SK-N-SH (cell line): Measurements from ENCODE around the gene AKAP6. TPM values are rescaled to one million over a fixed set of nuclear protein-coding genes. Genes with fewer than 3 reads are reported as not detected.

Source experiments
- CTCF ChIA-PET: fragments of 300-600, 350-600 bp; formaldehyde crosslinking; extraction: SDS; loops from one replicate; lab custom pipeline; 2021; lab: Yijun Ruan, JAX
- POLR2A ChIA-PET: fragments of 350-600 bp; sonication (Branson Sonifier 250); formaldehyde crosslinking; extraction: SDS; loops from one replicate; lab custom pipeline; 2020; ENCODE audit warnings: antibody characterized with exemption, inconsistent platforms; lab: Yijun Ruan, JAX
- DNase-seq: peaks from one replicate; pipeline ENCODE4 v3.0.0; 2012
- H2AFZ ChIP-seq: fragments of 200-600 bp; sonication (generic); 2 replicates; pipeline ENCODE4 v1.8.1; 2016; ENCODE audit warnings: antibody characterized with exemption, mild to moderate bottlenecking, low read depth
- H3F3A ChIP-seq: fragments of 200-600 bp; sonication (generic); replicated peaks from 2 replicates; pipeline ENCODE3; 2016; ENCODE audit warnings: antibody characterized with exemption, mild to moderate bottlenecking; ENCODE audit not compliant: insufficient read depth
- H3K27ac ChIP-seq, 2 experiments: fragments of 200-500 bp in 1 of 2; fragments of 200-600 bp in 1 of 2; sonication (Bioruptor generic) in 1 of 2; sonication (generic), shearing (Covaris generic) in 1 of 2; 2 replicates each; pipeline versions ENCODE4 v1.5.1 to v1.6.1; 2014 to 2016; ENCODE audit warnings: low read depth in 2 of 2, inconsistent platforms in 1 of 2, low read length in 1 of 2, mild to moderate bottlenecking in 1 of 2, mixed read lengths in 1 of 2
- H3K27me3 ChIP-seq: fragments of 200-600 bp; sonication (generic), shearing (Covaris generic); 2 replicates; pipeline ENCODE4 v1.6.1; 2016; ENCODE audit warnings: mixed run types; ENCODE audit not compliant: insufficient read depth
- H3K36me3 ChIP-seq, 2 experiments: fragments of 200-500 bp in 1 of 2; fragments of 200-600 bp in 1 of 2; sonication (Bioruptor generic) in 1 of 2; sonication (generic) in 1 of 2; replicated peaks in 1 of 2; 2 replicates each; pipeline versions ENCODE3 to v1.5.1; 2014 to 2016; ENCODE audit warnings: low read length in 1 of 2, mild to moderate bottlenecking in 1 of 2; ENCODE audit not compliant: insufficient read depth in 2 of 2, control insufficient read depth in 1 of 2
- H3K4me1 ChIP-seq, 2 experiments: fragments of 200-500 bp in 1 of 2; fragments of 200-600 bp in 1 of 2; sonication (Bioruptor generic) in 1 of 2; sonication (generic), shearing (Covaris generic) in 1 of 2; 2 replicates each; pipeline versions ENCODE4 v1.5.1 to v1.6.1; 2014 to 2016; ENCODE audit warnings: low read depth in 1 of 2, low read length in 1 of 2, mixed run types in 1 of 2; ENCODE audit not compliant: insufficient read depth in 2 of 2, control insufficient read depth in 1 of 2
- H3K4me2 ChIP-seq: fragments of 200-600 bp; sonication (generic), shearing (Covaris generic); 2 replicates; pipeline ENCODE4 v1.6.1; 2017; ENCODE audit warnings: mixed run types
- H3K4me3 ChIP-seq, 2 experiments: fragments of 200-500 bp in 1 of 2; fragments of 200-600 bp in 1 of 2; sonication (Bioruptor generic) in 1 of 2; sonication (generic), shearing (Covaris generic) in 1 of 2; 2 replicates each; pipeline versions ENCODE4 v1.5.1 to v1.8.1; 2014 to 2016; ENCODE audit warnings: low read depth in 2 of 2, inconsistent platforms in 1 of 2, low read length in 1 of 2, mild to moderate bottlenecking in 1 of 2, mixed read lengths in 1 of 2, moderate library complexity in 1 of 2
- H3K79me2 ChIP-seq: fragments of 200-600 bp; sonication (generic); 2 replicates; pipeline ENCODE4 v1.8.1; 2017; ENCODE audit warnings: mild to moderate bottlenecking; ENCODE audit not compliant: insufficient read depth
- H3K9ac ChIP-seq: fragments of 200-600 bp; sonication (generic); 2 replicates; pipeline ENCODE4 v1.6.1; 2017; ENCODE audit warnings: mixed run types
- H3K9me2 ChIP-seq: fragments of 200-600 bp; sonication (generic); 2 replicates; pipeline ENCODE4 v1.6.1; 2017; ENCODE audit warnings: mixed run types
- H3K9me3 ChIP-seq: fragments of 200-600 bp; sonication (generic); 2 replicates; pipeline ENCODE4 v1.6.1; 2017; ENCODE audit warnings: mixed run types, mild to moderate bottlenecking, moderate library complexity
- H4K20me1 ChIP-seq: fragments of 200-600 bp; sonication (generic); 2 replicates; pipeline ENCODE4 v1.6.1; 2017; ENCODE audit warnings: mild to moderate bottlenecking, mixed run types; ENCODE audit not compliant: insufficient read depth
- CHD2 ChIP-seq: fragments of 150-350 bp; IDR thresholded peaks from 2 replicates; pipeline ENCODE4 v1.6.1; 2018; ENCODE audit warnings: low read length; ENCODE audit not compliant: partially characterized antibody
- ELF1 ChIP-seq: IDR thresholded peaks from 2 replicates; pipeline ENCODE4 v1.4.0; 2012
- FOSL2 ChIP-seq: IDR thresholded peaks from 2 replicates; pipeline ENCODE4 v1.4.0; 2012; ENCODE audit warnings: low read depth, mild to moderate bottlenecking, moderate library complexity, borderline replicate concordance
- FOXJ3 ChIP-seq: sonication (generic); formaldehyde crosslinking; IDR thresholded peaks from 2 replicates; pipeline ENCODE4 v1.5.1; 2020; ENCODE audit warnings: mild to moderate bottlenecking, missing genetic modification reagents
- FOXM1 ChIP-seq: IDR thresholded peaks from 2 replicates; pipeline ENCODE4 v1.4.0; 2012; ENCODE audit warnings: low read depth, mild to moderate bottlenecking
- MEF2A ChIP-seq: IDR thresholded peaks from 2 replicates; pipeline ENCODE4 v1.4.0; 2012; ENCODE audit warnings: low read depth, borderline replicate concordance
- MXI1 ChIP-seq: IDR thresholded peaks from 2 replicates; pipeline ENCODE4 v1.6.1; 2012; ENCODE audit warnings: mild to moderate bottlenecking, low read depth, low read length, improper control_type of control experiment
- POLR2AphosphoS5 ChIP-seq: IDR thresholded peaks from 2 replicates; pipeline ENCODE4 v1.6.1; 2012; ENCODE audit warnings: low read depth, low read length
- RAD21 ChIP-seq: IDR thresholded peaks from 2 replicates; pipeline ENCODE4 v1.6.1; 2012; ENCODE audit warnings: mild to moderate bottlenecking, low read length
- RCOR1 ChIP-seq: fragments of 150-350 bp; IDR thresholded peaks from 2 replicates; pipeline ENCODE4 v1.6.1; 2017; ENCODE audit warnings: antibody characterized with exemption, low read length
- RFX5 ChIP-seq: IDR thresholded peaks from 2 replicates; pipeline ENCODE4 v1.6.1; 2012; ENCODE audit warnings: mild to moderate bottlenecking, improper control_type of control experiment, low read length
- RXRA ChIP-seq: IDR thresholded peaks from 2 replicates; pipeline ENCODE4 v1.4.0; 2012; ENCODE audit warnings: low read depth, mild to moderate bottlenecking, borderline replicate concordance
- SIN3A ChIP-seq: IDR thresholded peaks from 2 replicates; pipeline ENCODE4 v1.6.1; 2012; ENCODE audit warnings: low read depth, mild to moderate bottlenecking, low read length, moderate library complexity, borderline replicate concordance
- TAF1 ChIP-seq: IDR thresholded peaks from 2 replicates; pipeline ENCODE4 v1.6.1; 2012; ENCODE audit warnings: low read depth, mild to moderate bottlenecking, low read length, moderate library complexity, borderline replicate concordance
- WGBS: methylation state at CpG from one replicate; pipeline ENCODE4 v1.1.6; 2017; ENCODE audit warnings: low lambda C conversion rate; 5-methylcytosine and 5-hydroxymethylcytosine counted together
- polyA plus RNA-seq, 3 experiments: library from polyadenylated mRNA; depleted of rRNA; stranded (reverse); fragments of >200 nt; gene quantifications; 2 replicates each; pipeline ENCODE4 v1.2.3, GENCODE V29; 2012
- TF ChIP-seq, protein P1 (sequence below): fragments of 150-350 bp; IDR thresholded peaks from 2 replicates; pipeline ENCODE4 v1.6.1; 2017; ENCODE audit warnings: antibody characterized with exemption, low read length, low read depth, borderline replicate concordance
- TF ChIP-seq, protein P2 (sequence below): fragments of 150-350 bp; IDR thresholded peaks from 2 replicates; pipeline ENCODE4 v1.6.1; 2016; ENCODE audit warnings: mild to moderate bottlenecking, low read depth, low read length
- TF ChIP-seq, protein P3 (sequence below): IDR thresholded peaks from 2 replicates; pipeline ENCODE4 v1.4.0; 2012; ENCODE audit warnings: low read depth, borderline replicate concordance
- TF ChIP-seq, protein P4 (sequence below): IDR thresholded peaks from 2 replicates; pipeline ENCODE4 v1.6.1; 2012; ENCODE audit warnings: mild to moderate bottlenecking, low read depth, low read length, moderate library complexity
- TF ChIP-seq, protein P5 (sequence below): IDR thresholded peaks from 2 replicates; pipeline ENCODE4 v1.4.0; 2012; ENCODE audit warnings: low read depth
- TF ChIP-seq, protein P6 (sequence below): IDR thresholded peaks from 2 replicates; pipeline ENCODE4 v1.4.0; 2012; ENCODE audit warnings: low read depth, borderline replicate concordance

The AKAP6 gene
- polyA plus RNA-seq, 1 of the 3 experiments (the other 2 are of a cell fraction) = 1.7 TPM

DNA sequence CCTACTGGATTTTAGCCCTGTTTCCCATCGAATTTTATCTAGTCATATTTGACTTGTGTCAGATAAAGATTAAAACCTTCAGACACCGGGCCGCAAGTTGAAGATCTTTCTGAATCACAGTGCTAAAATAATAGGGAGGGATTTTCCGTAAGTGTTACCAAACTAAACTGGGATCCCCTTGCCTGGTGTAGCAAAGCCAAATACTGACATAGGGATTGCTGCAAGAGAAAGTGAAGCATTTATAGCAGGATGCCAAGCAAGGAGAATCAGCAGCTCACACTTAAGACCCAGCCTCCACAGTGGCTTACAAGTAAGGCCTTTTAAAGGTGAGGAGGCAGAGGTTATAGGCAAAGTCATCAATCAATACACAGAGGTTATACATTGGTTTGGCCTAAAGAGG, 147.4 kb downstream of the AKAP6 start:
- Histone ChIP-seq H3K4me2 (no peak overlapping the region), H3K9me3 (no peaks in the 10 kb centered on the region), H3F3A (peaks cover 68% of the 10 kb centered on the region), H3K9ac (no peak overlapping the region), H3K4me3 (no peak overlapping the region), H3K9me2 (no peaks in the 10 kb centered on the region), H2AFZ (no peak overlapping the region), H3K36me3 (no peaks in the 10 kb centered on the region), H4K20me1 (no peaks in the 10 kb centered on the region), H3K79me2 (no peaks in the 10 kb centered on the region; the same call in 1 of the 2 replicates), H3K4me1 (peaks cover 21 to 49% of the 10 kb centered on the region in 2 experiments), H3K27ac (0 out of 4 replicates have a peak overlapping the region, but pooled peaks of 1 of the 2 experiments have one; percentile 84), H3K27me3 (no peaks in the 10 kb centered on the region)
- DNase-seq = no peak
- TF ChIP-seq FOXJ3 (CRISPR knock-in tag) = no peak
- no peak for TF ChIP-seq FOXM1
- TF ChIP-seq, protein P1, sequence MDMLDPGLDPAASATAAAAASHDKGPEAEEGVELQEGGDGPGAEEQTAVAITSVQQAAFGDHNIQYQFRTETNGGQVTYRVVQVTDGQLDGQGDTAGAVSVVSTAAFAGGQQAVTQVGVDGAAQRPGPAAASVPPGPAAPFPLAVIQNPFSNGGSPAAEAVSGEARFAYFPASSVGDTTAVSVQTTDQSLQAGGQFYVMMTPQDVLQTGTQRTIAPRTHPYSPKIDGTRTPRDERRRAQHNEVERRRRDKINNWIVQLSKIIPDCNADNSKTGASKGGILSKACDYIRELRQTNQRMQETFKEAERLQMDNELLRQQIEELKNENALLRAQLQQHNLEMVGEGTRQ = no peak
- no peak for TF ChIP-seq RFX5
- TF ChIP-seq, protein P2, sequence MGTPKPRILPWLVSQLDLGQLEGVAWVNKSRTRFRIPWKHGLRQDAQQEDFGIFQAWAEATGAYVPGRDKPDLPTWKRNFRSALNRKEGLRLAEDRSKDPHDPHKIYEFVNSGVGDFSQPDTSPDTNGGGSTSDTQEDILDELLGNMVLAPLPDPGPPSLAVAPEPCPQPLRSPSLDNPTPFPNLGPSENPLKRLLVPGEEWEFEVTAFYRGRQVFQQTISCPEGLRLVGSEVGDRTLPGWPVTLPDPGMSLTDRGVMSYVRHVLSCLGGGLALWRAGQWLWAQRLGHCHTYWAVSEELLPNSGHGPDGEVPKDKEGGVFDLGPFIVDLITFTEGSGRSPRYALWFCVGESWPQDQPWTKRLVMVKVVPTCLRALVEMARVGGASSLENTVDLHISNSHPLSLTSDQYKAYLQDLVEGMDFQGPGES = no peak
- TF ChIP-seq SIN3A = no peak
- TF ChIP-seq POLR2AphosphoS5 = no peak
- no peak for TF ChIP-seq RAD21
- TF ChIP-seq MEF2A = no peak
- TF ChIP-seq MXI1 = no peak
- no peak for TF ChIP-seq CHD2
- TF ChIP-seq, protein P3, sequence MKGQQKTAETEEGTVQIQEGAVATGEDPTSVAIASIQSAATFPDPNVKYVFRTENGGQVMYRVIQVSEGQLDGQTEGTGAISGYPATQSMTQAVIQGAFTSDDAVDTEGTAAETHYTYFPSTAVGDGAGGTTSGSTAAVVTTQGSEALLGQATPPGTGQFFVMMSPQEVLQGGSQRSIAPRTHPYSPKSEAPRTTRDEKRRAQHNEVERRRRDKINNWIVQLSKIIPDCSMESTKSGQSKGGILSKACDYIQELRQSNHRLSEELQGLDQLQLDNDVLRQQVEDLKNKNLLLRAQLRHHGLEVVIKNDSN = no peak
- TF ChIP-seq, protein P4, sequence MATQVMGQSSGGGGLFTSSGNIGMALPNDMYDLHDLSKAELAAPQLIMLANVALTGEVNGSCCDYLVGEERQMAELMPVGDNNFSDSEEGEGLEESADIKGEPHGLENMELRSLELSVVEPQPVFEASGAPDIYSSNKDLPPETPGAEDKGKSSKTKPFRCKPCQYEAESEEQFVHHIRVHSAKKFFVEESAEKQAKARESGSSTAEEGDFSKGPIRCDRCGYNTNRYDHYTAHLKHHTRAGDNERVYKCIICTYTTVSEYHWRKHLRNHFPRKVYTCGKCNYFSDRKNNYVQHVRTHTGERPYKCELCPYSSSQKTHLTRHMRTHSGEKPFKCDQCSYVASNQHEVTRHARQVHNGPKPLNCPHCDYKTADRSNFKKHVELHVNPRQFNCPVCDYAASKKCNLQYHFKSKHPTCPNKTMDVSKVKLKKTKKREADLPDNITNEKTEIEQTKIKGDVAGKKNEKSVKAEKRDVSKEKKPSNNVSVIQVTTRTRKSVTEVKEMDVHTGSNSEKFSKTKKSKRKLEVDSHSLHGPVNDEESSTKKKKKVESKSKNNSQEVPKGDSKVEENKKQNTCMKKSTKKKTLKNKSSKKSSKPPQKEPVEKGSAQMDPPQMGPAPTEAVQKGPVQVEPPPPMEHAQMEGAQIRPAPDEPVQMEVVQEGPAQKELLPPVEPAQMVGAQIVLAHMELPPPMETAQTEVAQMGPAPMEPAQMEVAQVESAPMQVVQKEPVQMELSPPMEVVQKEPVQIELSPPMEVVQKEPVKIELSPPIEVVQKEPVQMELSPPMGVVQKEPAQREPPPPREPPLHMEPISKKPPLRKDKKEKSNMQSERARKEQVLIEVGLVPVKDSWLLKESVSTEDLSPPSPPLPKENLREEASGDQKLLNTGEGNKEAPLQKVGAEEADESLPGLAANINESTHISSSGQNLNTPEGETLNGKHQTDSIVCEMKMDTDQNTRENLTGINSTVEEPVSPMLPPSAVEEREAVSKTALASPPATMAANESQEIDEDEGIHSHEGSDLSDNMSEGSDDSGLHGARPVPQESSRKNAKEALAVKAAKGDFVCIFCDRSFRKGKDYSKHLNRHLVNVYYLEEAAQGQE = no peak
- no peak for TF ChIP-seq TAF1
- TF ChIP-seq, protein P5, sequence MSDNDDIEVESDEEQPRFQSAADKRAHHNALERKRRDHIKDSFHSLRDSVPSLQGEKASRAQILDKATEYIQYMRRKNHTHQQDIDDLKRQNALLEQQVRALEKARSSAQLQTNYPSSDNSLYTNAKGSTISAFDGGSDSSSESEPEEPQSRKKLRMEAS = no peak
- TF ChIP-seq, protein P6, sequence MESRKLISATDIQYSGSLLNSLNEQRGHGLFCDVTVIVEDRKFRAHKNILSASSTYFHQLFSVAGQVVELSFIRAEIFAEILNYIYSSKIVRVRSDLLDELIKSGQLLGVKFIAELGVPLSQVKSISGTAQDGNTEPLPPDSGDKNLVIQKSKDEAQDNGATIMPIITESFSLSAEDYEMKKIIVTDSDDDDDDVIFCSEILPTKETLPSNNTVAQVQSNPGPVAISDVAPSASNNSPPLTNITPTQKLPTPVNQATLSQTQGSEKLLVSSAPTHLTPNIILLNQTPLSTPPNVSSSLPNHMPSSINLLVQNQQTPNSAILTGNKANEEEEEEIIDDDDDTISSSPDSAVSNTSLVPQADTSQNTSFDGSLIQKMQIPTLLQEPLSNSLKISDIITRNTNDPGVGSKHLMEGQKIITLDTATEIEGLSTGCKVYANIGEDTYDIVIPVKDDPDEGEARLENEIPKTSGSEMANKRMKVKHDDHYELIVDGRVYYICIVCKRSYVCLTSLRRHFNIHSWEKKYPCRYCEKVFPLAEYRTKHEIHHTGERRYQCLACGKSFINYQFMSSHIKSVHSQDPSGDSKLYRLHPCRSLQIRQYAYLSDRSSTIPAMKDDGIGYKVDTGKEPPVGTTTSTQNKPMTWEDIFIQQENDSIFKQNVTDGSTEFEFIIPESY = no peak
- no peak for TF ChIP-seq RCOR1
- TF ChIP-seq ELF1 = no peak
- TF ChIP-seq FOSL2 = no peak
- TF ChIP-seq RXRA = no peak
- ChIA-PET POLR2A (no interaction called here), CTCF (interaction anchor here (0.9 to 1.5 kb wide), 4 partner anchors 37 to 1027 kb away, joined by 3 to 5 read pairs (median 4); no protein-coding TSS in a partner anchor)
- 75% methylated on average over 4 of the region's 4 CpGs for WGBS
